ENCODE results near the gene NFE2L3.

Gene NFE2L3

GRCh38 chr7:26195867-26196657 is 44.1 kb downstream of the NFE2L3 start:
- peak overlapping the region; percentile 29; the same call in 1 of the 2 replicates for H3K27ac ChIP-seq
- peak overlapping the region; percentile 99 for H3K4me3 ChIP-seq
- H3K36me3 ChIP-seq (ENCODE audit: insufficient read depth, low read length), result peaks cover 88% of the 10 kb centered on the region
- H3K9ac ChIP-seq (ENCODE audit: insufficient read length), result peak overlapping the region; percentile 100
- no peaks in the 10 kb centered on the region for H3K9me3 ChIP-seq (ENCODE audit: low read depth, low read length)
- no peak for DNase-seq (ENCODE audit: low read depth, low spot score)
- TF ChIP-seq POLR2AphosphoS5 (IDR thresholded peaks at IDR 0.05; ENCODE audit: borderline replicate concordance, low read depth, low read length) (no peak), EZH2 (IDR thresholded peaks at IDR 0.05) (no peak), FOXP2 (optimal IDR thresholded peaks at IDR 0.05; ENCODE audit: control extremely low read depth, extremely low read length, insufficient read depth) (no peak)

DNA sequence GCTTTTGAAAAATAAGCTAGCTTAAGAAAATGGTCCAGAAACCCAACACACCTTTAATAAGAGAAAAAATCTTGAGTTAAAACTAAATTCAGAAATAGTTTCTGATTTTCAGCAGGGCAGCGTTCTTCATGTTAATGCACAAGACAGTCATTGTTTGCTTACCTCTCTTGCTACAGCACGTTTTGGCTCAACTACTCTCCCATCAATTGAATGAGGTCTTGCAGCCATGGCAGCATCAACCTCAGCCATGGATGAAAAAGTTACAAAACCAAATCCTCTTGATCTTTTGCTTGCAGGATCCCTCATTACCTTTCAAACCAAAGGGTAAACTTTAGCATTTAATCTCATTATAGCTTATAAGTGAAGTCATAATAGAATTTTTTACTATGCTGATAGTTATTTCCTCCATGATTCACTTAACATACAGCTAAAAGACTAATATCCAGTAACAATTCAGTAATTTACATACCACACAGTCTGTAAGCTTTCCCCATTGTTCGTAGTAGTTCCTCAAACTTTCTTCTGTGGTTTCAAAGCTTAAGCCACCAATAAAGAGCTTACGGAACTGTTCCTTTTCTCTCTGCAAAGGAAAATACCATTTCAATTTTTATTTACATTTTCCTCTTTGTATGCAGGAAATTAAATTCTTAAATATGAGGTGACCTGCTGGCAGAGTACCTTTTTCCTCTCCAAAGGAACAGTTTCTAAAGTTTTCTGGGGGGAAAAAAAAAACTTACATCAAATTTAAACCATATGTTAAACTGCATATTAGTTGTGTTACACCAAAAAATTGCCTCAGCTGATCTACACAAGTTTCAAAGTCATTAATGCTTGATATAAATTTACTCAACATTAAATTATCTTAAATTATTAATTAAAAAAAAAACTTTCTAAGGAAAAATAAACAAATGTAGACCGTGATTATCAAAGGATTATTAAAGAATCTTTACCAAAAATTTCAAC is 45.4 kb downstream of the NFE2L3 start:
- DNase-seq (ENCODE audit: low read depth, low spot score), result no peak
- H3K9me3 ChIP-seq (ENCODE audit: low read depth, low read length), result no peaks in the 10 kb centered on the region
- peak overlapping the region; percentile 100 for H3K9ac ChIP-seq (ENCODE audit: insufficient read length)
- H3K36me3 ChIP-seq (ENCODE audit: insufficient read depth, low read length), result peaks cover 74% of the 10 kb centered on the region
- peak overlapping the region; percentile 1; the same call in 1 of the 2 replicates for H3K27ac ChIP-seq
- peak overlapping the region; percentile 99 for H3K4me3 ChIP-seq
- TF ChIP-seq FOXP2 (optimal IDR thresholded peaks at IDR 0.05; ENCODE audit: control extremely low read depth, extremely low read length, insufficient read depth) (no peak), POLR2AphosphoS5 (IDR thresholded peaks at IDR 0.05; ENCODE audit: borderline replicate concordance, low read depth, low read length) (no peak)

DNA sequence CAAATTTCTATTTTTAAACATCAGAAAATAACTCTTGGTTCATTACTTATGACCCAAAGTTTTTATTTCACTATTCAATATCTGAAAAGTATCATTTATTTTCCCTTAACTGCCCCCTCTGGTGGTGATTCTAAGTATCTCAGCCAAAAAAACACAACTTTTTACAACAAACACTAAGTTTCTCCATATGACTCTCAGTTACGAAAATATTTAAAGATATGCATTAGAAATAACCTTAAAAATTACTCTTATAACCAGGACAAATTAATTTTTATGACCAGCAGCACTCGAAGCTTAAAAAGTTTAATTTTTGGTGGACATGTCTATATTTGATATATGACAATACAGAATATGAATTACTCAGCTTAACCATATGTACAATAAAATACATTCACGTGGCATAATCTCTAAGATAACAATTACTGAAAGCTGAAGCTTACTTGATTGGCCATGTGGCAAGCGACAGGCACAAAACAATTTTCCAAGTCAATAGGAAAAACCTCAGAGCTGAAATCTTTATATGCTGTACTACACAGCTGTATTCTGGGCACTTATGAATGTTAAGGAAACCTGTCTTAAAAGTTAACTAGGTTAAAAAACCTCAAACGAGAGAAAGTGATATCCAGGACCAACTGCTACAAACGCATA is 46.3 kb downstream of the NFE2L3 start:
- H3K9me3 ChIP-seq (ENCODE audit: low read depth, low read length), result no peaks in the 10 kb centered on the region
- H3K36me3 ChIP-seq (ENCODE audit: insufficient read depth, low read length), result peaks cover 73% of the 10 kb centered on the region
- H3K4me3 ChIP-seq, result peak overlapping the region; percentile 99
- DNase-seq (ENCODE audit: low read depth, low spot score), result no peak
- TF ChIP-seq FOXP2 (optimal IDR thresholded peaks at IDR 0.05; ENCODE audit: control extremely low read depth, extremely low read length, insufficient read depth) (no peak), EZH2 (IDR thresholded peaks at IDR 0.05) (no peak), POLR2AphosphoS5 (IDR thresholded peaks at IDR 0.05; ENCODE audit: borderline replicate concordance, low read depth, low read length) (no peak; the same call in 1 of the 2 replicates)
- H3K27ac ChIP-seq, result 0 out of 2 replicates have a peak overlapping the region, but pooled peaks have one; percentile 3
- peak overlapping the region; percentile 100 for H3K9ac ChIP-seq (ENCODE audit: insufficient read length)

- peak overlapping the region; percentile 99 for H3K4me3 ChIP-seq
- 0 out of 2 replicates have a peak overlapping the region, but pooled peaks have one; percentile 3 for H3K27ac ChIP-seq
- no peak for TF ChIP-seq FOXP2 (optimal IDR thresholded peaks at IDR 0.05; ENCODE audit: control extremely low read depth, extremely low read length, insufficient read depth)
- TF ChIP-seq EZH2 (IDR thresholded peaks at IDR 0.05), result no peak
- TF ChIP-seq POLR2AphosphoS5 (IDR thresholded peaks at IDR 0.05; ENCODE audit: borderline replicate concordance, low read depth, low read length), result no peak
- no peak for DNase-seq (ENCODE audit: low read depth, low spot score)
- H3K36me3 ChIP-seq (ENCODE audit: insufficient read depth, low read length), result peaks cover 73% of the 10 kb centered on the region
- H3K9ac ChIP-seq (ENCODE audit: insufficient read length), result peak overlapping the region; percentile 100
- no peaks in the 10 kb centered on the region for H3K9me3 ChIP-seq (ENCODE audit: low read depth, low read length)
Observed at GRCh38 chr7:26198781-26199169, 46.8 kb downstream of the NFE2L3 start.

- no peak for DNase-seq (ENCODE audit: low read depth, low spot score)
- Histone ChIP-seq H3K4me3 (peak overlapping the region; percentile 99), H3K9me3 (ENCODE audit: low read depth, low read length) (no peaks in the 10 kb centered on the region), H3K36me3 (ENCODE audit: insufficient read depth, low read length) (peaks cover 73% of the 10 kb centered on the region), H3K9ac (ENCODE audit: insufficient read length) (peak overlapping the region; percentile 100), H3K27ac (peak overlapping the region; percentile 100)
- TF ChIP-seq POLR2AphosphoS5 (IDR thresholded peaks at IDR 0.05; ENCODE audit: borderline replicate concordance, low read depth, low read length) (0 out of 2 replicates have a peak, but pooled peaks have one; percentile 3), FOXP2 (optimal IDR thresholded peaks at IDR 0.05; ENCODE audit: control extremely low read depth, extremely low read length, insufficient read depth) (no peak), EZH2 (IDR thresholded peaks at IDR 0.05) (no peak)
Observed at GRCh38 chr7:26199301-26200037, 47.5 kb downstream of the NFE2L3 start.

DNA sequence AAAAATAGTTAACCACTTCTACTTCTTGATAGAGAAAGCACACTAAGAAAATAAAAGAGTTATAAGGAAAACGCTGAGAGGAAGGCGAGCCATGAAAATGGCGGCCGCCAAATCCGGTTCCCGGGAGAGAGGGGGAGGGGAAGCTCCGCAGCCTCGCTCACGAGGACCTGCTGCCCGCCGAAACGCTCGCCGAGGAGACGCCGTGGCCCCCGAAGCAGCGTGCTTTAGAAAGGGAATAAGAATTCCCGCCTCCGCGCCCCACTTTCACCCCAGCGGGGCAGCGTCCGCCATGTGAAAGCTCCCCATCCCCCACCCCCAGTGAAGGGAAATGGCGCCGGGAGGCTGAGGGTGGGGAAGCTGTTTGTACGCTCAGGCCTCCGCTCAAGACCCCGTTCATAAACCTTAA is 48.0 kb downstream of the NFE2L3 start:
- DNase-seq (ENCODE audit: low read depth, low spot score), result no peak
- Histone ChIP-seq H3K36me3 (ENCODE audit: insufficient read depth, low read length) (peaks cover 73% of the 10 kb centered on the region), H3K4me3 (peak overlapping the region; percentile 99), H3K9me3 (ENCODE audit: low read depth, low read length) (no peaks in the 10 kb centered on the region), H3K9ac (ENCODE audit: insufficient read length) (peak overlapping the region; percentile 100), H3K27ac (peak overlapping the region; percentile 100)
- TF ChIP-seq POLR2AphosphoS5 (IDR thresholded peaks at IDR 0.05; ENCODE audit: borderline replicate concordance, low read depth, low read length), result no peak
- no peak for TF ChIP-seq EZH2 (IDR thresholded peaks at IDR 0.05)
- TF ChIP-seq FOXP2 (optimal IDR thresholded peaks at IDR 0.05; ENCODE audit: control extremely low read depth, extremely low read length, insufficient read depth), result no peak
